Loucy (cell line): ENCODE measurements around the gene MEIOB.

Experiments
- H2AFZ ChIP-seq: fragments of 200-600 bp; sonication (generic); 2 replicates; pipeline ENCODE4 v1.6.0; 2016; ENCODE audit warnings: antibody characterized with exemption, mild to moderate bottlenecking, low read length, moderate library complexity
- H3F3A ChIP-seq: fragments of 200-600 bp; 2 replicates; pipeline ENCODE4 v1.6.0; 2016; ENCODE audit warnings: antibody characterized with exemption, low read depth, mild to moderate bottlenecking
- H3K27me3 ChIP-seq: fragments of 200-600 bp; sonication (generic); 2 replicates; pipeline ENCODE4 v1.6.1; 2014; ENCODE audit warnings: low read length, mild to moderate bottlenecking; ENCODE audit not compliant: insufficient read depth, poor library complexity, severe bottlenecking
- H3K36me3 ChIP-seq: fragments of 200-600 bp; sonication (generic); 2 replicates; pipeline ENCODE4 v1.6.1; 2016; ENCODE audit warnings: low read length; ENCODE audit not compliant: insufficient read depth
- H3K4me1 ChIP-seq: fragments of 200-600 bp; sonication (generic); 2 replicates; pipeline ENCODE4 v1.5.1; 2014; ENCODE audit warnings: low read length, mild to moderate bottlenecking; ENCODE audit not compliant: insufficient read depth, poor library complexity, severe bottlenecking
- H3K4me2 ChIP-seq: fragments of 200-600 bp; sonication (generic); 2 replicates; pipeline ENCODE4 v1.6.0; 2014; ENCODE audit warnings: antibody characterized with exemption, low read length, low read depth, mild to moderate bottlenecking; ENCODE audit not compliant: poor library complexity, severe bottlenecking
- H3K4me3 ChIP-seq: fragments of 200-600 bp; sonication (generic); 2 replicates; pipeline ENCODE4 v1.5.1; 2014; ENCODE audit warnings: low read length, mild to moderate bottlenecking, mixed read lengths; ENCODE audit not compliant: poor library complexity, severe bottlenecking
- H3K79me2 ChIP-seq: fragments of 200-600 bp; sonication (generic); 2 replicates; pipeline ENCODE4 v1.6.1; 2014; ENCODE audit warnings: low read length; ENCODE audit not compliant: insufficient read depth
- H3K9ac ChIP-seq: fragments of 200-600 bp; sonication (generic); 2 replicates; pipeline ENCODE4 v1.6.0; 2014; ENCODE audit warnings: mild to moderate bottlenecking, low read depth, low read length, moderate library complexity; ENCODE audit not compliant: poor library complexity, severe bottlenecking
- H3K9me2 ChIP-seq: fragments of 200-600 bp; sonication (generic); replicated peaks from 2 replicates; pipeline ENCODE4 v1.6.1; 2016; ENCODE audit warnings: low read depth, low read length, mixed read lengths
- H3K9me3 ChIP-seq: fragments of 200-600 bp; sonication (generic); 2 replicates; pipeline ENCODE4 v1.6.1; 2014; ENCODE audit warnings: mild to moderate bottlenecking, antibody characterized with exemption, low read length, low read depth; ENCODE audit not compliant: insufficient read depth
- H4K20me1 ChIP-seq: fragments of 200-600 bp; sonication (generic); 2 replicates; pipeline ENCODE4 v1.6.0; 2014; ENCODE audit warnings: antibody characterized with exemption, low read length, mild to moderate bottlenecking; ENCODE audit not compliant: insufficient read depth, poor library complexity, severe bottlenecking
- EZH2phosphoT487 ChIP-seq: fragments of 200-600 bp; IDR thresholded peaks from 2 replicates; pipeline ENCODE4 v1.6.1; 2018; ENCODE audit warnings: antibody characterized with exemption, mild to moderate bottlenecking, moderate library complexity, borderline replicate concordance
- TF ChIP-seq, protein P1 (sequence below): fragments of 200-600 bp; sonication (generic); conservative IDR thresholded peaks from 2 replicates; pipeline ENCODE4 v1.5.1; 2014; ENCODE audit warnings: mild to moderate bottlenecking, antibody characterized with exemption, low read length

MEIOB gene

DNA sequence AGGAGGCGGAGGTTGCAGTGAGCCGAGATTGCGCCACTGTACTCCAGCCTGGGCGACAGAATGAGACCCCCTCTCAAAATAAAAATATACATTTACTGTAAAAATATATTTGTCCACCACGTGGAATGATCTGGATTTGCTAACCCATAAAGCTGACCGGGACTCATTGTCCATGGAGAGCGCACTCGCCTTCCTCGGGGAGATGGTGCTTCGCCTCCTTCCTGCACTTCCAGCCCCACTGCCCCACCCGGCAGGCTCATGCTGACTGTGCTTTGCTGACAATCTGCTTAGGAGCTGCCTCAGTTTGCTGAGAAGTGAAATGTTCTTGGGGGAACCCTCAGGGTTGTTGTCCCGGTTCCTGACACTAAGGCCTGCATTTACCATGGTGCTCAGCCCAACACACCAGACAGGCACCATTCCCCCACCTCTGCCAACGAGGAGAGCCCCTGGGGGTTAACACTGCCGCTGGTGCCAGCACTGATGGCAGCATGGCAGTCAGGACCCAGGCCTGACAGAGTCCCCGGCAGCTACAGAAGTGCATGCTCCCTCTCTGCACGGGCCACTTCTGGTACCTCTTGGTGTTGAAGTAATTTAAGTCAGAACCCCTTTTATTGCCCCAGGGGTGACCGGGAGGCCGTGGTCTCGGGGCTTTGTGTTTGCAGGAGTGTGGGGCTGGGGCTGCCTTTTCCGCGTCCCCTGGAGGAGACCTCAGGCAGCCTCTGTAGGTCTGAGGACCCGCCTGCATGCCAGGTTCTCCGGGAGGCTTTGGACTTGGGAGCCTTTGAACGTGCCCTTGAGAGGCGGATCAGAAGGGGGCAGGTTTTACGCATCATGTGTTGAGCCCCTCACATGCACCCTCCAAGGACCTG, 86.8 kb downstream of the MEIOB start:
- no peaks in the 10 kb centered on the region for H3K9me2 ChIP-seq
- no peaks in the 10 kb centered on the region for H3K27me3 ChIP-seq
- TF ChIP-seq, protein P1, sequence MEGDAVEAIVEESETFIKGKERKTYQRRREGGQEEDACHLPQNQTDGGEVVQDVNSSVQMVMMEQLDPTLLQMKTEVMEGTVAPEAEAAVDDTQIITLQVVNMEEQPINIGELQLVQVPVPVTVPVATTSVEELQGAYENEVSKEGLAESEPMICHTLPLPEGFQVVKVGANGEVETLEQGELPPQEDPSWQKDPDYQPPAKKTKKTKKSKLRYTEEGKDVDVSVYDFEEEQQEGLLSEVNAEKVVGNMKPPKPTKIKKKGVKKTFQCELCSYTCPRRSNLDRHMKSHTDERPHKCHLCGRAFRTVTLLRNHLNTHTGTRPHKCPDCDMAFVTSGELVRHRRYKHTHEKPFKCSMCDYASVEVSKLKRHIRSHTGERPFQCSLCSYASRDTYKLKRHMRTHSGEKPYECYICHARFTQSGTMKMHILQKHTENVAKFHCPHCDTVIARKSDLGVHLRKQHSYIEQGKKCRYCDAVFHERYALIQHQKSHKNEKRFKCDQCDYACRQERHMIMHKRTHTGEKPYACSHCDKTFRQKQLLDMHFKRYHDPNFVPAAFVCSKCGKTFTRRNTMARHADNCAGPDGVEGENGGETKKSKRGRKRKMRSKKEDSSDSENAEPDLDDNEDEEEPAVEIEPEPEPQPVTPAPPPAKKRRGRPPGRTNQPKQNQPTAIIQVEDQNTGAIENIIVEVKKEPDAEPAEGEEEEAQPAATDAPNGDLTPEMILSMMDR = no peak
- TF ChIP-seq EZH2phosphoT487 = no peak
- H4K20me1 ChIP-seq = peaks cover 4% of the 10 kb centered on the region
- H3K4me2 ChIP-seq = peak overlapping the region; percentile 27
- H3K79me2 ChIP-seq = peaks cover 51% of the 10 kb centered on the region
- H3F3A ChIP-seq = no peaks in the 10 kb centered on the region
- H2AFZ ChIP-seq = no peak overlapping the region
- H3K4me3 ChIP-seq = no peak overlapping the region
- H3K36me3 ChIP-seq = no peaks in the 10 kb centered on the region
- H3K9ac ChIP-seq = no peak overlapping the region
- no peaks in the 10 kb centered on the region for H3K4me1 ChIP-seq
- no peaks in the 10 kb centered on the region for H3K9me3 ChIP-seq
